Lower leg skin (tissue), 4 donors: ENCODE results near the gene ITGA11. TPM values are rescaled to one million over a fixed set of nuclear protein-coding genes. Genes with fewer than 3 reads are reported as not detected.

Source experiments
- DNase-seq, 2 donors: peaks; one replicate each; pipeline ENCODE4 v3.0.0-alpha.2; 2019; ENCODE audit warnings: low spot score in 2 of 2
- H3K4me3 ChIP-seq: fragments of 200-600 bp; sonication (generic); 2 replicates; pipeline ENCODE4 v1.5.1; 2017; ENCODE audit warnings: mild to moderate bottlenecking, low read depth; ENCODE audit not compliant: poor library complexity, severe bottlenecking
- CTCF ChIP-seq, 3 donors: fragments of 450-650 bp; IDR thresholded peaks; one replicate each; pipeline ENCODE4 v1.5.1; 2016; ENCODE audit warnings: antibody characterized with exemption in 3 of 3, mild to moderate bottlenecking in 3 of 3, moderate library complexity in 2 of 3
- POLR2A ChIP-seq, 2 donors: fragments of 450-650 bp; IDR thresholded peaks; one replicate each; pipeline ENCODE4 v1.6.1; 2016 to 2017; ENCODE audit warnings: antibody characterized with exemption in 2 of 2, mild to moderate bottlenecking in 1 of 2, moderate library complexity in 1 of 2
- WGBS, 2 donors: methylation state at CpG; one replicate each; pipeline ENCODE4 v1.1.5; 2018; 5-methylcytosine and 5-hydroxymethylcytosine counted together
- intact Hi-C: fragments of 100-400 bp; cut with DNase I; formaldehyde crosslinking; loops from one replicate; pipeline ENCODE4 v1.15.0; 2023; ENCODE audit warnings: low total_unique reads
- total RNA-seq, 4 donors: library from RNA; depleted of rRNA; stranded (reverse); fragments of >200 nt; gene quantifications; one replicate each; pipeline ENCODE4 v1.1.0, GENCODE V29; 2016

ITGA11 gene
- total RNA-seq, 4 donors from 2014 or later: 0.51 to 3.5 (median 2.0) TPM

GRCh38 chr15:68419301-68420175 lies 12.4 kb downstream of the ITGA11 start:
- peak in 1 of 2 donors; percentile 72 for DNase-seq
- WGBS, 2 donors: 82 to 85% methylated on average over 5 of the region's 5 CpGs
- intact Hi-C loops: no loop called here
- no peak overlapping the region for H3K4me3 ChIP-seq
- no peak for TF ChIP-seq CTCF (IDR thresholded peaks at IDR 0.05)
- no peak for TF ChIP-seq POLR2A (IDR thresholded peaks at IDR 0.05)

GRCh38 chr15:68418611-68419161 lies 13.3 kb downstream of the ITGA11 start:
- intact Hi-C loops: no loop called here

GRCh38 chr15:68417897-68418296 lies 14.1 kb downstream of the ITGA11 start:
- intact Hi-C loops: no loop called here
- no peak for DNase-seq

More at GRCh38 chr15:68418611-68419161, 13.3 kb downstream of the ITGA11 start:
- TF ChIP-seq POLR2A (IDR thresholded peaks at IDR 0.05): no peak
- TF ChIP-seq CTCF (IDR thresholded peaks at IDR 0.05): no peak
- no peak overlapping the region for H3K4me3 ChIP-seq
- DNase-seq: peak in 1 of 2 donors; percentile 69
- 29 to 36% methylated on average over 6 of the region's 6 CpGs for WGBS, 2 donors

GRCh38 chr15:68417051-68417450 lies 14.9 kb downstream of the ITGA11 start:
- peak in 1 of 2 donors; percentile 40 for DNase-seq
- intact Hi-C loops: no loop called here
- TF ChIP-seq POLR2A (IDR thresholded peaks at IDR 0.05) (no peak), CTCF (IDR thresholded peaks at IDR 0.05) (no peak)
- WGBS, 2 donors: 73 to 99% methylated on average over 3 of the region's 3 CpGs
- no peak overlapping the region for H3K4me3 ChIP-seq

More at GRCh38 chr15:68417897-68418296, 14.1 kb downstream of the ITGA11 start:
- TF ChIP-seq POLR2A (IDR thresholded peaks at IDR 0.05) (no peak), CTCF (IDR thresholded peaks at IDR 0.05) (no peak)
- no peak overlapping the region for H3K4me3 ChIP-seq
- 47 to 48% methylated on average over 2 of the region's 2 CpGs for WGBS, 2 donors

GRCh38 chr15:68416158-68416535 lies 15.8 kb downstream of the ITGA11 start:
- 80 to 84% methylated on average over 4 of the region's 4 CpGs for WGBS, 2 donors
- peak in 1 of 2 donors; percentile 42 for DNase-seq
- TF ChIP-seq CTCF (IDR thresholded peaks at IDR 0.05) (no peak), POLR2A (IDR thresholded peaks at IDR 0.05) (no peak)
- intact Hi-C loops: no loop called here
- no peak overlapping the region for H3K4me3 ChIP-seq
